ENCODE data around the gene GAL3ST1. TPM values are rescaled to one million over a fixed set of nuclear protein-coding genes. Genes with fewer than 3 reads are reported as not detected.

GAL3ST1 gene
- total RNA-seq, 1 experiment from 2014 or later = 2.1 TPM

GRCh38 chr22:30615543-30615954, 41.1 kb upstream of the GAL3ST1 start:
- H3K36me3 ChIP-seq (ENCODE audit: control insufficient read depth in 1 of 2, insufficient read depth in 2 of 2, low read length in 2 of 2) = no peaks in the 10 kb centered on the region
- H3K9me2 ChIP-seq (ENCODE audit: insufficient read depth) = no peaks in the 10 kb centered on the region
- no peaks in the 10 kb centered on the region for H3K9me3 ChIP-seq (ENCODE audit: control insufficient read depth in 1 of 2, insufficient read depth in 1 of 2, low read depth in 1 of 2, low read length in 2 of 2)
- H3K79me2 ChIP-seq (ENCODE audit: insufficient read depth, low read length) = no peaks in the 10 kb centered on the region
- no peak overlapping the region for H3K4me2 ChIP-seq (ENCODE audit: low read length)
- H3K27ac ChIP-seq (ENCODE audit: low read depth, low read length) = no peak overlapping the region
- no peak for DNase-seq (ENCODE audit: low read depth, low spot score)
- H3K4me1 ChIP-seq (ENCODE audit: control insufficient read depth in 1 of 2, insufficient read depth in 2 of 2, low read length in 2 of 2) = no peaks in the 10 kb centered on the region
- BruUV-seq (replicated peaks) = no TSS peak
- ChIA-PET CTCF (no interaction called here), RAD21 (ENCODE audit: low non-redundant PET in 1 of 2, low total read pairs in 2 of 2, uncharacterized antibody in 2 of 2, unreplicated experiment in 2 of 2) (no interaction called here), POLR2A (no interaction called here)
- no peak for ATAC-seq
- H3K4me3 ChIP-seq (replicated peaks in 1 of 2; ENCODE audit: low read depth in 1 of 2, low read length in 2 of 2) = no peak overlapping the region
- intact Hi-C loops (cut with micrococcal nuclease) = no loop called here
- H4K20me1 ChIP-seq (ENCODE audit: insufficient read depth) = no peaks in the 10 kb centered on the region
- H3K9ac ChIP-seq (ENCODE audit: low read length) = no peak overlapping the region
- TF ChIP-seq TCF7L2 (IDR thresholded peaks at IDR 0.05; ENCODE audit: borderline replicate concordance, extremely low read depth, insufficient read depth, insufficient read length) = no peak
- no peak for TF ChIP-seq ATF3 (IDR thresholded peaks at IDR 0.05)
- no peak for TF ChIP-seq POLR2AphosphoS5 (IDR thresholded peaks at IDR 0.05; ENCODE audit: low read depth, low read length)
- TF ChIP-seq POLR2A (IDR thresholded peaks at IDR 0.05; ENCODE audit: borderline replicate concordance, extremely low read depth, insufficient read depth, insufficient read length) = no peak
- TF ChIP-seq REST (IDR thresholded peaks at IDR 0.05; ENCODE audit: low read depth) = no peak
- TF ChIP-seq JUND (IDR thresholded peaks at IDR 0.05) = no peak
- TF ChIP-seq ELF1 (IDR thresholded peaks at IDR 0.05; ENCODE audit: borderline replicate concordance, low read depth) = no peak
- no peak for TF ChIP-seq ZBTB33 (IDR thresholded peaks at IDR 0.05; ENCODE audit: extremely low read depth, insufficient replicate concordance, low read length)
- TF ChIP-seq EZH2 (IDR thresholded peaks at IDR 0.05) = no peak
- TF ChIP-seq YY1 (IDR thresholded peaks at IDR 0.05; ENCODE audit: extremely low read depth, insufficient replicate concordance, low read depth, low read length) = no peak
- no peak for TF ChIP-seq ZNF274 (IDR thresholded peaks at IDR 0.05; ENCODE audit: low read depth, low read length)
- no peak for TF ChIP-seq SRF (IDR thresholded peaks at IDR 0.05; ENCODE audit: low read depth)
- no peaks in the 10 kb centered on the region for H3K27me3 ChIP-seq (ENCODE audit: insufficient read depth, low read length)
- H2AFZ ChIP-seq (ENCODE audit: low read depth, low read length, poor library complexity, severe bottlenecking) = no peak overlapping the region
